K562 (cell line): ENCODE data around the gene SOCS2. TPM values are rescaled to one million over a fixed set of nuclear protein-coding genes. Genes with fewer than 3 reads are reported as not detected.

ENCODE experiments used
- BCOR ChIP-seq: fragments of 450-650 bp; IDR thresholded peaks from 2 replicates; pipeline ENCODE4 v1.6.1; 2016
- CBX3 ChIP-seq, 2 experiments: IDR thresholded peaks; 1 replicate in 1 of 2; 2 replicates in 1 of 2; pipeline ENCODE4 v1.6.1; 2012; ENCODE audit warnings: inconsistent platforms in 2 of 2, low read length in 2 of 2, borderline replicate concordance in 1 of 2, control low read depth in 1 of 2
- CREB1 ChIP-seq, 2 experiments: sonication (generic) in 1 of 2; formaldehyde crosslinking in 1 of 2; IDR thresholded peaks; 2 replicates each; pipeline versions ENCODE4 v1.6.1 to v1.8.0; 2012 to 2022; ENCODE audit warnings: inconsistent platforms in 1 of 2, mild to moderate bottlenecking in 1 of 2, missing genetic modification reagents in 1 of 2, moderate library complexity in 1 of 2
- ELF1 ChIP-seq: fragments of 200-800 bp; sonication (Bioruptor generic); IDR thresholded peaks from 2 replicates; pipeline ENCODE4 v1.6.1; 2016; ENCODE audit warnings: missing genetic modification characterization, missing compliant biosample characterization
- HCFC1 ChIP-seq: IDR thresholded peaks from 2 replicates; pipeline ENCODE4 v1.6.1; 2012; ENCODE audit warnings: low read depth, low read length, improper control_type of control experiment
- KAT8 ChIP-seq: fragments of 450-650 bp; IDR thresholded peaks from 2 replicates; pipeline ENCODE4 v1.6.1; 2016; ENCODE audit warnings: low read depth, mild to moderate bottlenecking
- KLF6 ChIP-seq: fragments of 250-450 bp; sonication (Bioruptor Pico); IDR thresholded peaks from 2 replicates; pipeline ENCODE4 v1.4.0; 2020; ENCODE audit warnings: mild to moderate bottlenecking, moderate library complexity, borderline replicate concordance
- MAZ ChIP-seq, 2 experiments: fragments of 450-650 bp in 1 of 2; sonication (generic) in 1 of 2; formaldehyde crosslinking; IDR thresholded peaks in 1 of 2; conservative IDR thresholded peaks in 1 of 2; 2 replicates each; pipeline versions ENCODE4 v1.4.0 to v1.5.0; 2020; ENCODE audit warnings: mild to moderate bottlenecking in 1 of 2, missing genetic modification reagents in 1 of 2
- MBD1 ChIP-seq: fragments of 250-450 bp; sonication (Bioruptor Pico); IDR thresholded peaks from 2 replicates; pipeline ENCODE4 v1.8.0; 2022; ENCODE audit warnings: inconsistent platforms
- MBD2 ChIP-seq: sonication (generic); IDR thresholded peaks from 2 replicates; pipeline ENCODE4 v1.6.1; 2016; ENCODE audit warnings: low read depth, borderline replicate concordance
- MITF ChIP-seq: IDR thresholded peaks from 2 replicates; pipeline ENCODE4 v1.6.1; 2014; ENCODE audit warnings: antibody characterized with exemption
- MTF1 ChIP-seq: fragments of 250-450 bp; sonication (Bioruptor Pico); IDR thresholded peaks from 2 replicates; pipeline ENCODE4 v1.9.0; 2021; ENCODE audit warnings: moderate library complexity, mild to moderate bottlenecking, inconsistent platforms, borderline replicate concordance
- NBN ChIP-seq: fragments of 450-650 bp; IDR thresholded peaks from 2 replicates; pipeline ENCODE4 v1.6.1; 2016; ENCODE audit warnings: low read depth, mild to moderate bottlenecking
- NCOR1 ChIP-seq: fragments of 450-650 bp; IDR thresholded peaks from 2 replicates; pipeline ENCODE4 v1.6.1; 2016; ENCODE audit warnings: mild to moderate bottlenecking, moderate library complexity
- RBFOX2 ChIP-seq: fragments of 200-400 bp; formaldehyde crosslinking; IDR thresholded peaks from 2 replicates; pipeline ENCODE4 v1.6.1; 2017; ENCODE audit warnings: low read depth, mild to moderate bottlenecking, low read length, moderate library complexity
- RBM39 ChIP-seq: fragments of 200-400 bp; formaldehyde crosslinking; optimal IDR thresholded peaks from 2 replicates; pipeline ENCODE3; 2018; ENCODE audit warnings: low read depth, low read length
- SAP30 ChIP-seq: fragments of 200-600 bp; sonication (generic); IDR thresholded peaks from 2 replicates; pipeline ENCODE4 v1.6.1; 2012; ENCODE audit warnings: borderline replicate concordance, low read depth, mild to moderate bottlenecking, moderate library complexity, low read length, control low read depth, inconsistent platforms; ENCODE audit not compliant: insufficient read depth, poor library complexity, severe bottlenecking
- SMARCE1 ChIP-seq: fragments of 450-650 bp; IDR thresholded peaks from 2 replicates; pipeline ENCODE4 v1.7.1; 2016; ENCODE audit warnings: mild to moderate bottlenecking
- SRF ChIP-seq, 2 experiments: fragments of 250-450, 450-650 bp in 1 of 2; sonication (Bioruptor Pico) in 1 of 2; sonication (generic) in 1 of 2; formaldehyde crosslinking; IDR thresholded peaks; 2 replicates each; pipeline versions ENCODE4 v1.5.0 to v1.5.1; 2020 to 2022; ENCODE audit warnings: mild to moderate bottlenecking in 1 of 2, missing genetic modification reagents in 1 of 2
- VEZF1 ChIP-seq: fragments of 200-800 bp; sonication (Bioruptor generic); IDR thresholded peaks from 2 replicates; pipeline ENCODE4 v1.6.1; 2017; ENCODE audit warnings: missing genetic modification characterization, missing compliant biosample characterization
- ZBED1 ChIP-seq: IDR thresholded peaks from 2 replicates; pipeline ENCODE4 v1.6.1; 2014
- polyA plus RNA-seq, 8 experiments: library from polyadenylated mRNA; depleted of rRNA in 4 of 8; stranded (reverse) in 5 of 8; unstranded in 3 of 8; fragments of >200 nt; fragmentation: Nextera tagmentation in 2 of 8; fragmentation: Illumina TruSeq in 1 of 8; extraction: Ambion mirVana in 2 of 8; extraction: Trizol in 1 of 8; gene quantifications; 2 replicates each; pipeline versions ENCODE4 v1.2.1 to v1.2.3, GENCODE V29; 2011 to 2014; ENCODE audit warnings: inconsistent platforms in 1 of 8, missing spikeins in 1 of 8
- total RNA-seq, 7 experiments: library from RNA; depleted of rRNA in 6 of 7; stranded (reverse); fragments of >200 nt in 6 of 7; fragmentation: Illumina TruSeq in 2 of 7; extraction: Trizol in 2 of 7; gene quantifications; 2 replicates each; pipeline versions ENCODE4 v1.2.1 to v1.2.3, GENCODE V29; 2011 to 2021; ENCODE audit warnings: low replicate concordance in 1 of 7

SOCS2 gene
- total and polyA plus RNA-seq, 9 of the 15 experiments (the other 6 are each of a cell fraction or from before 2014, with no cell fraction given): 37.0 to 162 (median 98.7) TPM

- TF ChIP-seq MITF: 0 out of 2 replicates have a peak, but pooled peaks have one; percentile 14
- TF ChIP-seq MBD1 (CRISPR knock-in tag): no peak
- TF ChIP-seq BCOR: peak; percentile 62
- no peak for TF ChIP-seq SAP30
- TF ChIP-seq RBFOX2: peak; percentile 59
- no peak for TF ChIP-seq RBM39
- TF ChIP-seq VEZF1 (CRISPR knock-in tag): peak; percentile 83
- TF ChIP-seq ZBED1: 0 out of 2 replicates have a peak, but pooled peaks have one; percentile 28
- peak; percentile 34; the same call in 1 of the 2 replicates for TF ChIP-seq MBD2
- TF ChIP-seq NBN: peak; percentile 61; the same call in 1 of the 2 replicates
- peak in 1 of 2 experiments; percentile 56; a peak in 1 of 3 replicates for TF ChIP-seq CBX3 (IDR thresholded peaks at IDR 0.05; ENCODE audit: borderline replicate concordance in 1 of 2, low read length in 2 of 2)
- TF ChIP-seq SMARCE1: peak; percentile 28; the same call in 1 of the 2 replicates
- TF ChIP-seq SRF (CRISPR knock-in tag; IDR thresholded peaks at IDR 0.05): 0 out of 4 replicates have a peak, but pooled peaks of 1 of the 2 experiments have one; percentile 33
- peak; percentile 66 for TF ChIP-seq NCOR1
- TF ChIP-seq ELF1 (tag): no peak
- peak; percentile 60; the same call in 1 of the 2 replicates for TF ChIP-seq KLF6
- peak; percentile 52 for TF ChIP-seq HCFC1
- 0 out of 2 replicates have a peak, but pooled peaks have one; percentile 46 for TF ChIP-seq MTF1 (CRISPR knock-in tag)
- TF ChIP-seq MAZ (CRISPR knock-in tag; conservative IDR thresholded peaks at IDR 0.05 in 1 of 2, IDR thresholded peaks at IDR 0.05 in 1 of 2): peak; percentile 13 to 84; a peak in 3 of 4 replicates
- TF ChIP-seq KAT8: no peak
- TF ChIP-seq CREB1 (IDR thresholded peaks at IDR 0.05): peak; percentile 36; the same call in 1 of the 2 replicates
- no peak for TF ChIP-seq CREB1 (CRISPR knock-in tag; IDR thresholded peaks at IDR 0.05)
These were observed 1.0 kb upstream of the SOCS2 start (continued) for GRCh38 chr12:93571365-93571924.
